WTC11 (cell line): ENCODE data around the gene PDE4B. TPM values are rescaled to one million over a fixed set of nuclear protein-coding genes. Genes with fewer than 3 reads are reported as not detected.

Source experiments
- ATAC-seq: fragments of 200-7000 bp; cut with Tn5 transposase; 2 replicates; pipeline ENCODE4 v1.10.0; 2021; ENCODE audit warnings: mild to moderate bottlenecking, moderate library complexity
- CTCF ChIA-PET: fragments of 300-600 bp; sonication (Branson Sonifier 250); formaldehyde crosslinking; loops from one replicate; lab custom pipeline; 2021; ENCODE audit warnings: antibody characterized with exemption; lab: Charles Lee
- POLR2A ChIA-PET: fragments of 350-600 bp; sonication (Branson Sonifier 250); formaldehyde crosslinking; loops from one replicate; lab custom pipeline; 2021; ENCODE audit warnings: antibody characterized with exemption; lab: Charles Lee
- DNase-seq: peaks from one replicate; pipeline ENCODE4 v3.0.0; 2021; ENCODE audit warnings: low spot score
- H3K27ac Mint-ChIP-seq: 2 replicates; pipeline ENCODE4 v1.8.0; 2021; ENCODE audit warnings: mixed read lengths
- H3K27me3 Mint-ChIP-seq: 2 replicates; pipeline ENCODE4 v1.8.0; 2021; ENCODE audit warnings: low read depth, mild to moderate bottlenecking, moderate library complexity, mixed read lengths
- H3K36me3 Mint-ChIP-seq: 2 replicates; pipeline ENCODE4 v1.8.0; 2021; ENCODE audit warnings: mixed read lengths
- H3K4me1 Mint-ChIP-seq: 2 replicates; pipeline ENCODE4 v1.8.0; 2022; ENCODE audit warnings: mixed read lengths
- H3K4me3 Mint-ChIP-seq: 2 replicates; pipeline ENCODE4 v1.8.0; 2021; ENCODE audit warnings: mild to moderate bottlenecking, moderate library complexity, mixed read lengths
- H3K9me3 Mint-ChIP-seq: 2 replicates; pipeline ENCODE4 v1.8.0; 2021; ENCODE audit warnings: mixed read lengths
- ETV6 ChIP-seq: sonication (generic); formaldehyde crosslinking; IDR thresholded peaks from 2 replicates; pipeline ENCODE4 v1.8.1; 2022; ENCODE audit warnings: mild to moderate bottlenecking, missing genetic modification reagents
- GABPB1 ChIP-seq: sonication (generic); formaldehyde crosslinking; IDR thresholded peaks from 2 replicates; pipeline ENCODE4 v1.8.1; 2023; ENCODE audit warnings: mild to moderate bottlenecking, missing genetic modification reagents
- IRF1 ChIP-seq: sonication (generic); formaldehyde crosslinking; IDR thresholded peaks from 2 replicates; pipeline ENCODE4 v1.8.0; 2023; ENCODE audit warnings: missing genetic modification reagents
- JAZF1 ChIP-seq: fragments of 250-450 bp; sonication (Bioruptor Pico); IDR thresholded peaks from 2 replicates; pipeline ENCODE4 v1.9.0; 2021; ENCODE audit warnings: moderate library complexity, mild to moderate bottlenecking, inconsistent platforms
- NFE2L1 ChIP-seq: sonication (generic); formaldehyde crosslinking; IDR thresholded peaks from 2 replicates; pipeline ENCODE4 v1.8.1; 2023; ENCODE audit warnings: missing genetic modification reagents
- PRDM15 ChIP-seq: sonication (generic); formaldehyde crosslinking; IDR thresholded peaks from 2 replicates; pipeline ENCODE4 v1.8.0; 2022; ENCODE audit warnings: missing genetic modification reagents
- SMAD3 ChIP-seq: sonication (generic); formaldehyde crosslinking; IDR thresholded peaks from 2 replicates; pipeline ENCODE4 v1.8.0; 2022; ENCODE audit warnings: missing genetic modification reagents, mild to moderate bottlenecking, borderline replicate concordance
- ZNF263 ChIP-seq: sonication (generic); formaldehyde crosslinking; IDR thresholded peaks from 2 replicates; pipeline ENCODE4 v1.8.1; 2022; ENCODE audit warnings: low read depth, mild to moderate bottlenecking, moderate library complexity, missing genetic modification reagents
- ZNF416 ChIP-seq: fragments of 250-450 bp; sonication (Bioruptor Pico); IDR thresholded peaks from 2 replicates; pipeline ENCODE4 v1.9.0; 2021; ENCODE audit warnings: mild to moderate bottlenecking, inconsistent platforms
- total RNA-seq: library from RNA; stranded (reverse); gene quantifications from 3 replicates; pipeline ENCODE4 v1.2.3, GENCODE V29; 2021
- TF ChIP-seq, protein P1 (sequence below): sonication (generic); formaldehyde crosslinking; IDR thresholded peaks from 2 replicates; pipeline ENCODE4 v1.8.0; 2022; ENCODE audit warnings: mild to moderate bottlenecking, missing genetic modification reagents
- TF ChIP-seq, protein P2 (sequence below): sonication (generic); formaldehyde crosslinking; IDR thresholded peaks from 2 replicates; pipeline ENCODE4 v1.8.0; 2023; ENCODE audit warnings: missing genetic modification reagents, mild to moderate bottlenecking, borderline replicate concordance
- TF ChIP-seq, protein P3 (sequence below): sonication (generic); formaldehyde crosslinking; IDR thresholded peaks from 2 replicates; pipeline ENCODE4 v1.8.1; 2023; ENCODE audit warnings: mild to moderate bottlenecking, missing genetic modification reagents
- TF ChIP-seq, protein P4 (sequence below): sonication (generic); formaldehyde crosslinking; IDR thresholded peaks from 2 replicates; pipeline ENCODE4 v1.8.1; 2022; ENCODE audit warnings: low read depth, missing genetic modification reagents, borderline replicate concordance
- TF ChIP-seq, protein P5 (sequence below): sonication (generic); formaldehyde crosslinking; IDR thresholded peaks from 2 replicates; pipeline ENCODE4 v1.8.0; 2023; ENCODE audit warnings: mild to moderate bottlenecking, missing genetic modification reagents
- TF ChIP-seq, protein P6 (sequence below): fragments of 250-450 bp; sonication (Bioruptor Pico); IDR thresholded peaks from 2 replicates; pipeline ENCODE4 v1.9.0; 2021; ENCODE audit warnings: mild to moderate bottlenecking, borderline replicate concordance

The PDE4B gene
- total RNA-seq, 1 experiment from 2014 or later, result 8.0 TPM

GRCh38 chr1:66266350-66266749, 473.7 kb downstream of the PDE4B start:
- ATAC-seq (no peak), DNase-seq (no peak)
- no peak for TF ChIP-seq ZNF263
- TF ChIP-seq GABPB1, result no peak
- TF ChIP-seq, protein P1, sequence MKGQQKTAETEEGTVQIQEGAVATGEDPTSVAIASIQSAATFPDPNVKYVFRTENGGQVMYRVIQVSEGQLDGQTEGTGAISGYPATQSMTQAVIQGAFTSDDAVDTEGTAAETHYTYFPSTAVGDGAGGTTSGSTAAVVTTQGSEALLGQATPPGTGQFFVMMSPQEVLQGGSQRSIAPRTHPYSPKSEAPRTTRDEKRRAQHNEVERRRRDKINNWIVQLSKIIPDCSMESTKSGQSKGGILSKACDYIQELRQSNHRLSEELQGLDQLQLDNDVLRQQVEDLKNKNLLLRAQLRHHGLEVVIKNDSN (CRISPR knock-in tag), result no peak
- TF ChIP-seq ZNF416 (CRISPR knock-in tag), result no peak
- no peak for TF ChIP-seq JAZF1 (CRISPR knock-in tag)
- no peak for TF ChIP-seq SMAD3 (CRISPR knock-in tag)
- TF ChIP-seq PRDM15, result no peak
- no peak for TF ChIP-seq NFE2L1 (CRISPR knock-in tag)
- Mint-ChIP-seq H3K27me3 (no peaks in the 10 kb centered on the region), H3K9me3 (no peaks in the 10 kb centered on the region), H3K4me1 (peaks cover 47% of the 10 kb centered on the region), H3K36me3 (no peaks in the 10 kb centered on the region), H3K4me3 (no peak overlapping the region), H3K27ac (no peak overlapping the region)
- ChIA-PET POLR2A (no interaction called here), CTCF (no interaction called here)

- no peak for ATAC-seq
- ChIA-PET POLR2A (no interaction called here), CTCF (interaction anchor here (1.4 kb wide), 1 partner anchor 24 kb away, joined by 3 read pairs; no protein-coding TSS in a partner anchor)
- no peak for DNase-seq
- H3K4me1 Mint-ChIP-seq, result peaks cover 51% of the 10 kb centered on the region
- no peaks in the 10 kb centered on the region for H3K9me3 Mint-ChIP-seq
- H3K36me3 Mint-ChIP-seq, result no peaks in the 10 kb centered on the region
- no peaks in the 10 kb centered on the region for H3K27me3 Mint-ChIP-seq
- H3K4me3 Mint-ChIP-seq, result no peak overlapping the region
- H3K27ac Mint-ChIP-seq, result no peak overlapping the region
- TF ChIP-seq, protein P2, sequence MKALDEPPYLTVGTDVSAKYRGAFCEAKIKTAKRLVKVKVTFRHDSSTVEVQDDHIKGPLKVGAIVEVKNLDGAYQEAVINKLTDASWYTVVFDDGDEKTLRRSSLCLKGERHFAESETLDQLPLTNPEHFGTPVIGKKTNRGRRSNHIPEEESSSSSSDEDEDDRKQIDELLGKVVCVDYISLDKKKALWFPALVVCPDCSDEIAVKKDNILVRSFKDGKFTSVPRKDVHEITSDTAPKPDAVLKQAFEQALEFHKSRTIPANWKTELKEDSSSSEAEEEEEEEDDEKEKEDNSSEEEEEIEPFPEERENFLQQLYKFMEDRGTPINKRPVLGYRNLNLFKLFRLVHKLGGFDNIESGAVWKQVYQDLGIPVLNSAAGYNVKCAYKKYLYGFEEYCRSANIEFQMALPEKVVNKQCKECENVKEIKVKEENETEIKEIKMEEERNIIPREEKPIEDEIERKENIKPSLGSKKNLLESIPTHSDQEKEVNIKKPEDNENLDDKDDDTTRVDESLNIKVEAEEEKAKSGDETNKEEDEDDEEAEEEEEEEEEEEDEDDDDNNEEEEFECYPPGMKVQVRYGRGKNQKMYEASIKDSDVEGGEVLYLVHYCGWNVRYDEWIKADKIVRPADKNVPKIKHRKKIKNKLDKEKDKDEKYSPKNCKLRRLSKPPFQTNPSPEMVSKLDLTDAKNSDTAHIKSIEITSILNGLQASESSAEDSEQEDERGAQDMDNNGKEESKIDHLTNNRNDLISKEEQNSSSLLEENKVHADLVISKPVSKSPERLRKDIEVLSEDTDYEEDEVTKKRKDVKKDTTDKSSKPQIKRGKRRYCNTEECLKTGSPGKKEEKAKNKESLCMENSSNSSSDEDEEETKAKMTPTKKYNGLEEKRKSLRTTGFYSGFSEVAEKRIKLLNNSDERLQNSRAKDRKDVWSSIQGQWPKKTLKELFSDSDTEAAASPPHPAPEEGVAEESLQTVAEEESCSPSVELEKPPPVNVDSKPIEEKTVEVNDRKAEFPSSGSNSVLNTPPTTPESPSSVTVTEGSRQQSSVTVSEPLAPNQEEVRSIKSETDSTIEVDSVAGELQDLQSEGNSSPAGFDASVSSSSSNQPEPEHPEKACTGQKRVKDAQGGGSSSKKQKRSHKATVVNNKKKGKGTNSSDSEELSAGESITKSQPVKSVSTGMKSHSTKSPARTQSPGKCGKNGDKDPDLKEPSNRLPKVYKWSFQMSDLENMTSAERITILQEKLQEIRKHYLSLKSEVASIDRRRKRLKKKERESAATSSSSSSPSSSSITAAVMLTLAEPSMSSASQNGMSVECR, result no peak
- TF ChIP-seq, protein P3, sequence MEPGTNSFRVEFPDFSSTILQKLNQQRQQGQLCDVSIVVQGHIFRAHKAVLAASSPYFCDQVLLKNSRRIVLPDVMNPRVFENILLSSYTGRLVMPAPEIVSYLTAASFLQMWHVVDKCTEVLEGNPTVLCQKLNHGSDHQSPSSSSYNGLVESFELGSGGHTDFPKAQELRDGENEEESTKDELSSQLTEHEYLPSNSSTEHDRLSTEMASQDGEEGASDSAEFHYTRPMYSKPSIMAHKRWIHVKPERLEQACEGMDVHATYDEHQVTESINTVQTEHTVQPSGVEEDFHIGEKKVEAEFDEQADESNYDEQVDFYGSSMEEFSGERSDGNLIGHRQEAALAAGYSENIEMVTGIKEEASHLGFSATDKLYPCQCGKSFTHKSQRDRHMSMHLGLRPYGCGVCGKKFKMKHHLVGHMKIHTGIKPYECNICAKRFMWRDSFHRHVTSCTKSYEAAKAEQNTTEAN (CRISPR knock-in tag), result no peak
- TF ChIP-seq SMAD3 (CRISPR knock-in tag) (no peak), ETV6 (CRISPR knock-in tag) (no peak), IRF1 (no peak)
- TF ChIP-seq, protein P4, sequence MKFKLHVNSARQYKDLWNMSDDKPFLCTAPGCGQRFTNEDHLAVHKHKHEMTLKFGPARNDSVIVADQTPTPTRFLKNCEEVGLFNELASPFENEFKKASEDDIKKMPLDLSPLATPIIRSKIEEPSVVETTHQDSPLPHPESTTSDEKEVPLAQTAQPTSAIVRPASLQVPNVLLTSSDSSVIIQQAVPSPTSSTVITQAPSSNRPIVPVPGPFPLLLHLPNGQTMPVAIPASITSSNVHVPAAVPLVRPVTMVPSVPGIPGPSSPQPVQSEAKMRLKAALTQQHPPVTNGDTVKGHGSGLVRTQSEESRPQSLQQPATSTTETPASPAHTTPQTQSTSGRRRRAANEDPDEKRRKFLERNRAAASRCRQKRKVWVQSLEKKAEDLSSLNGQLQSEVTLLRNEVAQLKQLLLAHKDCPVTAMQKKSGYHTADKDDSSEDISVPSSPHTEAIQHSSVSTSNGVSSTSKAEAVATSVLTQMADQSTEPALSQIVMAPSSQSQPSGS (CRISPR knock-in tag), result no peak
- TF ChIP-seq, protein P5, sequence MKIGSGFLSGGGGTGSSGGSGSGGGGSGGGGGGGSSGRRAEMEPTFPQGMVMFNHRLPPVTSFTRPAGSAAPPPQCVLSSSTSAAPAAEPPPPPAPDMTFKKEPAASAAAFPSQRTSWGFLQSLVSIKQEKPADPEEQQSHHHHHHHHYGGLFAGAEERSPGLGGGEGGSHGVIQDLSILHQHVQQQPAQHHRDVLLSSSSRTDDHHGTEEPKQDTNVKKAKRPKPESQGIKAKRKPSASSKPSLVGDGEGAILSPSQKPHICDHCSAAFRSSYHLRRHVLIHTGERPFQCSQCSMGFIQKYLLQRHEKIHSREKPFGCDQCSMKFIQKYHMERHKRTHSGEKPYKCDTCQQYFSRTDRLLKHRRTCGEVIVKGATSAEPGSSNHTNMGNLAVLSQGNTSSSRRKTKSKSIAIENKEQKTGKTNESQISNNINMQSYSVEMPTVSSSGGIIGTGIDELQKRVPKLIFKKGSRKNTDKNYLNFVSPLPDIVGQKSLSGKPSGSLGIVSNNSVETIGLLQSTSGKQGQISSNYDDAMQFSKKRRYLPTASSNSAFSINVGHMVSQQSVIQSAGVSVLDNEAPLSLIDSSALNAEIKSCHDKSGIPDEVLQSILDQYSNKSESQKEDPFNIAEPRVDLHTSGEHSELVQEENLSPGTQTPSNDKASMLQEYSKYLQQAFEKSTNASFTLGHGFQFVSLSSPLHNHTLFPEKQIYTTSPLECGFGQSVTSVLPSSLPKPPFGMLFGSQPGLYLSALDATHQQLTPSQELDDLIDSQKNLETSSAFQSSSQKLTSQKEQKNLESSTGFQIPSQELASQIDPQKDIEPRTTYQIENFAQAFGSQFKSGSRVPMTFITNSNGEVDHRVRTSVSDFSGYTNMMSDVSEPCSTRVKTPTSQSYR (CRISPR knock-in tag), result no peak
- TF ChIP-seq, protein P6, sequence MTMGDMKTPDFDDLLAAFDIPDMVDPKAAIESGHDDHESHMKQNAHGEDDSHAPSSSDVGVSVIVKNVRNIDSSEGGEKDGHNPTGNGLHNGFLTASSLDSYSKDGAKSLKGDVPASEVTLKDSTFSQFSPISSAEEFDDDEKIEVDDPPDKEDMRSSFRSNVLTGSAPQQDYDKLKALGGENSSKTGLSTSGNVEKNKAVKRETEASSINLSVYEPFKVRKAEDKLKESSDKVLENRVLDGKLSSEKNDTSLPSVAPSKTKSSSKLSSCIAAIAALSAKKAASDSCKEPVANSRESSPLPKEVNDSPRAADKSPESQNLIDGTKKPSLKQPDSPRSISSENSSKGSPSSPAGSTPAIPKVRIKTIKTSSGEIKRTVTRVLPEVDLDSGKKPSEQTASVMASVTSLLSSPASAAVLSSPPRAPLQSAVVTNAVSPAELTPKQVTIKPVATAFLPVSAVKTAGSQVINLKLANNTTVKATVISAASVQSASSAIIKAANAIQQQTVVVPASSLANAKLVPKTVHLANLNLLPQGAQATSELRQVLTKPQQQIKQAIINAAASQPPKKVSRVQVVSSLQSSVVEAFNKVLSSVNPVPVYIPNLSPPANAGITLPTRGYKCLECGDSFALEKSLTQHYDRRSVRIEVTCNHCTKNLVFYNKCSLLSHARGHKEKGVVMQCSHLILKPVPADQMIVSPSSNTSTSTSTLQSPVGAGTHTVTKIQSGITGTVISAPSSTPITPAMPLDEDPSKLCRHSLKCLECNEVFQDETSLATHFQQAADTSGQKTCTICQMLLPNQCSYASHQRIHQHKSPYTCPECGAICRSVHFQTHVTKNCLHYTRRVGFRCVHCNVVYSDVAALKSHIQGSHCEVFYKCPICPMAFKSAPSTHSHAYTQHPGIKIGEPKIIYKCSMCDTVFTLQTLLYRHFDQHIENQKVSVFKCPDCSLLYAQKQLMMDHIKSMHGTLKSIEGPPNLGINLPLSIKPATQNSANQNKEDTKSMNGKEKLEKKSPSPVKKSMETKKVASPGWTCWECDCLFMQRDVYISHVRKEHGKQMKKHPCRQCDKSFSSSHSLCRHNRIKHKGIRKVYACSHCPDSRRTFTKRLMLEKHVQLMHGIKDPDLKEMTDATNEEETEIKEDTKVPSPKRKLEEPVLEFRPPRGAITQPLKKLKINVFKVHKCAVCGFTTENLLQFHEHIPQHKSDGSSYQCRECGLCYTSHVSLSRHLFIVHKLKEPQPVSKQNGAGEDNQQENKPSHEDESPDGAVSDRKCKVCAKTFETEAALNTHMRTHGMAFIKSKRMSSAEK (CRISPR knock-in tag), result no peak
Measured at GRCh38 chr1:66266756-66267155, 474.1 kb downstream of the PDE4B start.
